NCI-H526 treated with DMSO at 0.1 percent for 48 hours (cell line): ENCODE results near the gene FAM168B.

Experiments used
- DNase-seq: peaks from one replicate; lab custom pipeline; 2025; lab: John Stamatoyannopoulos, UW

Gene FAM168B

DNA sequence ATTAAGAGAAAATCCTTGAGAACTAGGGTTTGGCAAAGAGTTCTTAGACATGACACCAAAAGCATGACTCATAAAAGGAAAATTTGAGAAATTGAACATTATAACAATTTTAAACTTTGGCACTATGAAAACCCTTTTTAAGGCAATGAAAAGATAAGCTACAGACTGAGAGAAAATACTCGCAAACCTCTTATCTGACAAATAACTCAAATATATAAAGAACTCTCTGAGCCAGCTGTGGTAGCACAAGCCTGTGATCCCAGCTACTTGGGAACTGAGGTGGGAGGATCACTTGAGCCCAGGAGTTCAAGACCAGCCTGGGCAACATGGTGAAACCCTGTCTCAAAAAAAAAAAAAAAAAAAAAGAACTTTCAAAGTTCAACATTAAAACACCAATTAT is 70.5 kb downstream of the FAM168B start:
- no peak for DNase-seq

DNA sequence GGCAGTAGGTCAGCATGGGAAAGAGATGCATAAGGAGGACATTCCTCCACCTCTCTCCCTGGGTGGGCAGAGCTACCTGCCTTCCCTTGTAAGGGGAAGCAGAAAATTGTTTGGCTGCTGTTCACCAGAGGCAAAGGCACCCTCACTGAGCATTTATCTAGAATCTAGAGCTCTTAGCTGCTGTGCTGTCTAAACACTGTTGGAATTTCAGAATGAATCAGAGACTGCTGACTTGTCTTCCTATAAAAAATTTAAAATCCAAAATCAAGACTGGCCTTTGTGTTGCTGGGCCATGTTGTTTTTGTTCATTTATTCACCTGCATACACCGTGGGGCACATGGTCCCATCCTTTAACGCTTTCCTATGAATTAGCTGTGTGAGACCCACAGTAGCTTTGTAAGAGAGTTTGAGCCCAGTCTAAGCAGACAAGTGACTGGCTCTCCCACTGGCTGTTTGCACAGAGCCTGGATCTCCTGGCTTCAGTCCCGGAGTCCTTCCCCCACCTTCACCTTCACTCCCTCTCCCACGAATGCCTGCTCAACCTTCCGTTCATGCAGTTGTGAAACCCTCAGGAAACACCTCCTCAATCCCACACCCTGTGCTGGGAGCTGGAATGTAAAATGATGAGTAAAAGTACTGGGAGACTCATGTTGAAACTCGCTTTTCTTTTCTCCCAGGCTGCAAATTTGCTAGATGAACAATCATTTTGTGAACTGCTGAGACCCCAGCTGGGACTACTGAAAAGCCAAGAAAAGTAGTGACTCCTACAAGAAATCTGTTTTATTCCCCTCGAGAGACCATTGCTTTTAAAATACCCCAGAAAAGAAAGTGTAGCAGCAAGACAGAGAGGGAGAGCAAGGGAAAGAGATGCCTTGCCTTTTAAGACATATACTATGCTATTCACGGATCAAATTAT is 76.2 kb downstream of the FAM168B start:
- DNase-seq: no peak

DNA sequence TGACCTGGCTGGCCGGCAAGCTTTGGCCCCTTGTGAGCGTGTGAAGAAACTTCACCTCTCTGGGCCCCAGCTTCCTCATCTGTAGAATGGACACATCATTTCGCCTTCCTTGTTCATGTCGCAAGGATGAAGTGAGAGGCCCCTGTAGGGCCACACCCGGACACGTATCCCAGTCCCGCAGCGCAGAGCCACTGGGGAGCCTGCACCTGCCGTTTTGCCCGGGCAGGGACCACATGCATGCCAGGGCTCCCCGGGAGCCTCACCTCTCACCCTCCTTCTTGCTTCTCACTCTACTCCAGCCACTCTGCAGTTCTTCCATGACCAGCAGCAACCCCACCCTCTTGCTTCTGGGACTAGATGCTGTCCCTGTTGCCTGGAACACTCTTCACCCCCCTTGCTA is 77.5 kb downstream of the FAM168B start:
- DNase-seq: no peak

DNA sequence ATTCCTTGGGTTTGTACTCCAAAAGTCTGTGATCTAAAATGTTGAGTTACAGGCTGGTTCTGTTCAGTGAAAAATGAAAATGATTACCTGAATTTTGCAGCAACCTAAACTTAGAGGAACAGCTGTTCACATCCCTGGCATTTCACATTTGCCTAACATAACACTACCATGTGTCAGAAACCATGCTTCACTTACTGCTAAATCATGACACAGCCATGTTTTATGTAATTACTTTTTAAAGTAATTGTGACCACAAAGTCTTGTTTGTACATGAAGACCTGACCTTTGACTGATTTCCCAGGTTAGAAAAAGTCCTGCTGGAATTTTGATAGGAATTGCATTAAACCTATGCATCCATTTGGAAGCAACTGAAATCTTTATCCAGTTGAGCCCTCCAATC is 79.1 kb downstream of the FAM168B start:
- DNase-seq: peak; percentile 34

DNA sequence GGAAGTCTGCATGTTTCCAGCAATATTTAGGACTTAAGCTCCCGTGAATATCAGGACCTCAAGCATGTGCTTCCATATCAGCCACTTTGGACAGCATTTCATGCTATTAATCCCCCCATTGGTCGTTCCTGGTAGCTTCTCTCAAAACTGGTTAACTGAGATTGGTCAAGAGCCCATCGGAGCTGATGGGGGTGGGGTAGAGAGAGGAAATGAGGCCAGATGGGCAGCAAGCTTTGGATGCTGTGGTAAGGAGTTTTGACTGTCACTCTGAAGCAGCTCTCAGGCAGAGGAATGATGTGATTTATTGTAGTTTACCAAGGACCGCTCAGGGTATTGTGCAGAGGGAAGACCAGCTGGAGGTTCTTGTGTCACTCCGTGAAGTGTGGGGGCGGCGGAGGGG is 81.8 kb downstream of the FAM168B start:
- DNase-seq: no peak

DNA sequence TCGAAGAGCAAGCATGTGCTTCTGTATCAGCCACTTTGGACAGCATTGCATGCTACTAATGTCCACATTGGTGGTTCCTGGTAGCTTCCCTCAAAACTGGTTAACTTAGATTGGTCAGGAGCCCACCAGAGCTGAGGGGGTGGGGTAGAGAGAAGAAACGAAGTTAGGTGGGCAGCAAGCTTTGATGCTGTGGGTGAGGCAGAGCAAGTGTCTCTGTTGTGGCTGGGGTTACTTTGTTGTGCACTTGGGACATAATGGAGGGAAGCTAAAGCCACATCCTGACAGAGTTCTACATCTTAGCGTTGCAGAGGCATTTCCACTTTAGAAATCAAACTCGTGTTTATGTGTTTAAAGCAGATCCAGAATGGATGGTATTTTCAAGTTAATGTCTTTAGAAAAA is 82.7 kb downstream of the FAM168B start:
- no peak for DNase-seq

DNA sequence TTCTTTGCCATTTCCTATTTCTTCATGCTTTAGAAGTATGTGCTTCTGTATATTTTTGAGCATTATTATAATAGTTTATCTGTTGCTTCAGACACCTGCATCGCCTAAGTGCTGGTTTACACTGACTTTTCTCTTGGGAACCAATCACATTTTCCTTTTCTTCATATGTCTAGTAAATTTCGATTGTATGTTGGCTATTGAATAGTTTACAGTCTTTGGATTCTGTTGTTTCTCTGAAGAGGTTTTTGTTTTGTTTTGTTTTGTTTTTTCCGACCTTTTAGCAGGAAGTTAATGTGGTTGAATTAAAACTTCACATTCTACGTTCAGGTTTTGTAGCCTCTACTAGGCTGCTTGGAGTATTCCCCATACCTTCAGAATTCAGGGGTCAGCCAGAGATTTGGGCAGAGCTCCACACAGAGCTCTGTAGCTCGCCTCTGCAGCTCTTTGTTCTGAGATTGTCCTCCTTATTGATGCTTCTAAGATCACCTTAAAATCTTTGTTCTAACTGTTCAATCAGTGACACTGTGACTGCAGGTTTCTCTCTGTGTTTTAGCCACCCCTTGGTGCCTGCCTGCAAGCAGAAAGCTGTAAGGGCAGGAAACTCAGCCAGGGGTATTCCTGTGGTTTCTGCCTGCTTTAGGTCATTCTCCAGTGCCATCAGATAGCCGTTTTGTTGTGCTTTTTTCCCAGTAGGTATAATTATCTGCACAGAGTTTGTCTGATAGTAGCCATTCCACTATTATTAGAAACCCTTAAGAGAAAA is 83.4 kb downstream of the FAM168B start:
- no peak for DNase-seq

DNA sequence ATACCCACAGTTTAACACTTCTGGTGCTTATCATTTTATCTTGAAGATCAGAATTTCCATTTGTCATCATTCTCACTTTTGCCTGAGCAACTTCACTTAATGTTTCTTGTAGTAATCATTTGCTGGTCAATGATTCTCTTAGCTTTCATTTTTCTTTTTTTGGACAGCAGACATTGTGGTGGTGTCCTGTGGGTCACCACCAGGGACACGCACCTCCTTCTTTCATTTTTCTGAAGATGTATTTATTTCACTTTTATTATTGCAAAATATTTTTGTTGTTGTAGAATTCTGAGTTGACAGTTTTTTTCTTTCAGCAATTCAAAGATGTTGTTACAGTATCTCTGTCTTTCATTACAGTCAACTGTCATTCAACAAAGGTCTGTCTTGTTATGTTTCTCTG is 84.3 kb downstream of the FAM168B start:
- no peak for DNase-seq

DNA sequence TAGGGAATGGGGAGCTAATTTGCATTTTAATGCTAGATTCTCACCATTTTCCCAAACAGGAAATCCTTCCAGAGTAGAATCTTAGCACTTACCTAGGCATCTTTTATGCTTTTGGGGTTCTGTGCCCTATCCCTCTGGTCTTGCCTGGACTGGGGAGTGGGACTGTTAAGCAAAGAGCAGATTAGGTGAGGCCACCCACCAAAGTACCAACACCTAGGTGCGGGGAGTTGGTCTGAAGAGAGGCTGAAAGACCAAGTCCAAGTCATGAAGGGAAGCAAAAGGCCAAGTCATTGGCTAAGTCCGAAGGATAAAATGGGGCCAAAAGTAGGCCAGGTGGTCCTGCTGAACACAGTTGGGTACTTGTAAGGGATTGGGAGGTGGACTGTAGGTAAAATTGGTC is 86.7 kb downstream of the FAM168B start:
- DNase-seq: no peak

DNA sequence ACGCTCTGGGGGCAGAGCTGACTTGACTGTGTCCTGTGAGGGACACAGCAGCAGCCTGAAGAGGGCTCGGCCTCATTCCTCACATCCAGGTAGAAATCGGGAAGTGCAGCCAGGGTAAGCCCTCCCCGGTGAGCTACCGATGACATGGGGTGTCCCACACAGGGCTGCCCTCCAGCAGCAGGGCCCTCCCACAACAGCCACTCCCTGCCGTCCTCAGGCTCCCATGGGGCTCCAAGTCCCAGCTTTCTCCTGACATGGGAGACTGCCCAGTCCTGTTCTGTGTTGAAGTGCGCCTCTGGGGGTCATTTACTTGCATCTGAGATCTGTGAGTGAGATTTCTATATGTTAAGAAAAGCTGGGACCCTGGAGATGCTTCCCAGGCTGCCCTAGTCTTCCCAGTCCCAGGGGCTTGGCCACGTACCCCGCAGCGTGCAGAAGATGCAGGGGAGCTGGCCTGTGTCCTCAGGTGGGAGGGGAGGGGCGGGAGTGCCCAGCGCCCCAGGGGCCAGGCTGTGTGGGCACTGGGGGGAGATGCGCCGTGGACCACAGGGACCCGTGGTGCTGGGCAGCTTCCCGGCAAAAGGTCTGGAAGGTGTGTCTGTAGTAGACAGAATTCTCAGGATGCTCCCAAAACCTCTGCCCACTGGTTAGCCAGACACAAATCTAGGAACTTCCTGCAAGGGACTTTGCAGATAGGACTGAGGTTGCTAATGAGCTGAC is 87.9 kb downstream of the FAM168B start:
- no peak for DNase-seq

DNA sequence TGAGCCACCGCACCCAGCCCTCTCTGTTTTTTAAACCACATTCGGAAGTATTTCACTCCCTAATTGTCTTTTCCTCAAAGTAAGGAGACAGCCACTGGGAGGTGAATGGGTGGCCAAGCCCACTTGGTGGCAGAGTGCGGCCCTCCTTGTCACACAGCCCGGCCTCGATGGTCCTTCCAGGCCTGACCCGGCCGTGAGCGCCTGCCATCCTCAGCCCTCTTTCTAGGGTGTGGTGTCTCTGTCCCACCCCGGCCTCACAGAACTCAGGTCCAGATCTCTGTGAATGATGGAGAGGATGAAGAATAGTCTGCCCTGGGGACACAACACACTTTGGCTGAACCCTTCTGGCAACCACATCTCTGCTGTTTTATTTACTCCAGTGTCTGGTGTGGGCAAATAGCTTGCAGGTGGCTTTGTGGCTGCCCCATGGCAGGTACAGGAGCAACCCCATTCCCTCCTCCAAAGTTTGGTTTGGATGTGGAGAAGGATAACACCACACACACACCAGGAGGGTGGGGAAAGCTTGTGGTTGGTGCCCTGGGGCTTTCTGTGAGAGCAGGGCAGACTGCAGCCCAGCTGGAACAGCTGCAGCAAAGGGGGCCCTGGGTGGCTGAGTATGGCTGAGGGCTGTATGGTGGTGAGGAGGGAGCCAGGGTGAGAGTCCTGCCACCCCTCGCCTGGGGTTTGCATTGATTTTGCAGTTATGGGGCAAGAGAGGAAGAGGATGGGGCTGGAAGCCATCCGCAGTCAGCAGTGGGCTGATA is 88.6 kb downstream of the FAM168B start:
- DNase-seq: no peak

DNA sequence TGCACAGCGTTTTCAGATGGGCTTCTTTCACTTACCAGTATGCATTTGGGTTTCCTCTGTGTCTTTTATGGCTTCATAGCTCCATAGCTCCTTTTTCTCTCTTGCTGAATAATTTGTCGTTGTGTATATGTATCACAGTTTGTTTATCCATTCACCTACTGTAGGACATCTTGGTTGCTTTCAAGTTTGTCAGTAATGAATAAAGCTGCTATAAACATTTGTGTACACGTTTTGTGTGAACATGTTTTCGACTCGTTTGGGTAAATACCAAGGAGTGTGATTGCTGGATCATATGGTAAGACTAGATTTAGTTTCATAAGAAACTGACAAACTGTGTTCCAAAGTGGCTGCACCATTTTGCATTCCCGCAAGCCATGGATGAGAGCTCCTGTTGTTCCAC is 94.7 kb downstream of the FAM168B start:
- DNase-seq: no peak
